SK-N-MC (cell line): ENCODE data around the gene TES.

Experiments used
- EZH2 ChIP-seq: fragments of 200-600 bp; sonication (generic); IDR thresholded peaks from one replicate; pipeline ENCODE4 v1.6.1; 2017; ENCODE audit warnings: antibody characterized with exemption
- FOXP2 ChIP-seq: optimal IDR thresholded peaks from 2 replicates; pipeline ENCODE3; 2011; ENCODE audit warnings: mild to moderate bottlenecking, moderate library complexity; ENCODE audit not compliant: insufficient read depth; ENCODE audit errors: extremely low read length, control extremely low read depth
- POLR2AphosphoS5 ChIP-seq: IDR thresholded peaks from 2 replicates; pipeline ENCODE4 v1.6.1; 2012; ENCODE audit warnings: mild to moderate bottlenecking, low read depth, low read length, borderline replicate concordance

DNA sequence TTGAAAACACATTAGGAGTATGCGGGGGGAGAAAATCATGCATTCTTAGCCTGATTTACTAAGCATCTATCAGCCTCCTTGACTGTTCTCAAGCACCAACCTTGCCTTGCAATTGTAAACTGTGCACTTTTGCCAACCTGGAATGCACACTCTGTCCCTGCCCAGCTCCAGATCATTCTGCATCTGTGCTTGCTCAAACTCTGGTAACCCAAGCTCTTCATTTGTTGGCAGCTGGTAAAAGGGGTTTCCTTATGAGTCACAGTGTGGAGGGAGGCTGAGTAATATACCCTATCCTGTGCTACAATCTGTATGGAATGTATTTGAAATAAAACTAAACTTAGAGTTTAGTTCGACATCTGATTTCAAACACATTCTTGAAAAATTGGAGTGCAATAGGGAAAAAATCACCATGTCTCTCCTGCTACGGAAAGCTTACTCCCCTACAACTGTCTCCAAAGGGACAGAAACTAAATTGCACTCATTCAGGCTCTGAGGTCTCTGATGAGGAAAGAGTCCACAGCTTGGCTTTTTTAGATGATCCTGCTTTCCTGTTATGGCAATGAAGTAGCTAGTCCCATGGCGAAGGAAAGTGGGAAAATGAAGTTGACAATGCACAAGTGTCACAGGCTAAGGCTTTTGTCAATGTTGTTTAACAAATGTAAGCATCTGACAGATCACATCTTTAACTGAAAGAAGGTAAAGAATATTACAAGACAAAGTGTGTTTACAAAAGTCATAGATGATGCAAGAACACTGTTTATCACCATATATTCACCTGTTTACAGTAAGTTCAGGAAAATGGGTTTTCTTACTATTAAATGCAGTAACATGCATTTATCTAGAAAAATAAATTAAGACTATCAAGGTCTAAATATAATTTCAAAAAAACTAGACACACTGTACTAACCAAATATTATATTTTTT is 61.9 kb downstream of the TES start:
- no peak for TF ChIP-seq POLR2AphosphoS5
- no peak for TF ChIP-seq EZH2
- TF ChIP-seq FOXP2: no peak
